ENCODE results near the gene FGA. TPM values are rescaled to one million over a fixed set of nuclear protein-coding genes. Genes with fewer than 3 reads are reported as not detected.
A peak's percentile ranks its signal among the peaks of the same experiment; 100 is the strongest.

Gene FGA
- total and polyA plus RNA-seq, 10 of the 15 experiments (the other 5 are each of a cell fraction or from before 2014, with no cell fraction given): 3.6 TPM; not detected in 9

DNA sequence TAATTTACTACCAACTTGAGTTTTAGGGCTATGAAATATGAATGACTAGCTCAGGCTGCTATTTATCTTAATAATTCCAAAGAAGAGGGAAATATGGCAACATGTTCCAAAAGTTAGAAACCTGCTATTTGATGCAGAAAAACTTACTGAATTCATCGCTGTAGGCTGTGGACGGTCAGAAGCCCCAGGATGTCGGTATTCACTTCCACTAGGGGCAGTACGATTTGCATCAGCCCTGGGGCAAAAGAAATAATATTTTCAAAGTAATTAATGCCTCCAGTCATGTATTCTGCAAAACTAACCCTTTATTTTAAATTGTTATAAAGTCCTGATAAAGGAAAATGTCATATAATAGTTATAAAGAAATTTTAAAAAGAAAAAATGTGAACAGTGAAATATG is 44.9 kb downstream of the FGA start:
- BruUV-seq (replicated peaks): no TSS peak
- no peak overlapping the region for H3K4me2 ChIP-seq (ENCODE audit: control insufficient read depth, insufficient read depth)
- ChIA-PET RAD21 (ENCODE audit: unreplicated experiment) (no interaction called here), POLR2A (no interaction called here), SMC1A (ENCODE audit: uncharacterized antibody, unreplicated experiment) (interaction anchor here (1.4 to 1.5 kb wide), 2 partner anchors 9 to 13 kb away, joined by 3 to 4 read pairs; no protein-coding TSS in a partner anchor), CTCF (interaction anchor here (0.7 to 18.3 kb wide), 3 partner anchors 13 to 73 kb away, joined by 3 to 796 read pairs (median 15); partner anchors contain the start of gene FGG)
- no peak for TF ChIP-seq RCOR1 (conservative IDR thresholded peaks at IDR 0.05; ENCODE audit: low read depth, low read length)
- TF ChIP-seq, protein P1, sequence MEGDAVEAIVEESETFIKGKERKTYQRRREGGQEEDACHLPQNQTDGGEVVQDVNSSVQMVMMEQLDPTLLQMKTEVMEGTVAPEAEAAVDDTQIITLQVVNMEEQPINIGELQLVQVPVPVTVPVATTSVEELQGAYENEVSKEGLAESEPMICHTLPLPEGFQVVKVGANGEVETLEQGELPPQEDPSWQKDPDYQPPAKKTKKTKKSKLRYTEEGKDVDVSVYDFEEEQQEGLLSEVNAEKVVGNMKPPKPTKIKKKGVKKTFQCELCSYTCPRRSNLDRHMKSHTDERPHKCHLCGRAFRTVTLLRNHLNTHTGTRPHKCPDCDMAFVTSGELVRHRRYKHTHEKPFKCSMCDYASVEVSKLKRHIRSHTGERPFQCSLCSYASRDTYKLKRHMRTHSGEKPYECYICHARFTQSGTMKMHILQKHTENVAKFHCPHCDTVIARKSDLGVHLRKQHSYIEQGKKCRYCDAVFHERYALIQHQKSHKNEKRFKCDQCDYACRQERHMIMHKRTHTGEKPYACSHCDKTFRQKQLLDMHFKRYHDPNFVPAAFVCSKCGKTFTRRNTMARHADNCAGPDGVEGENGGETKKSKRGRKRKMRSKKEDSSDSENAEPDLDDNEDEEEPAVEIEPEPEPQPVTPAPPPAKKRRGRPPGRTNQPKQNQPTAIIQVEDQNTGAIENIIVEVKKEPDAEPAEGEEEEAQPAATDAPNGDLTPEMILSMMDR (IDR thresholded peaks at IDR 0.05 in 2 of 3, conservative IDR thresholded peaks at IDR 0.05 in 1 of 3; ENCODE audit: control insufficient read depth in 2 of 3, extremely low read depth in 1 of 3, insufficient read depth in 1 of 3, low read depth in 3 of 3, low read length in 3 of 3): peak in 1 of 3 experiments; percentile 6; a peak in 1 of 6 replicates
- TF ChIP-seq, protein P2, sequence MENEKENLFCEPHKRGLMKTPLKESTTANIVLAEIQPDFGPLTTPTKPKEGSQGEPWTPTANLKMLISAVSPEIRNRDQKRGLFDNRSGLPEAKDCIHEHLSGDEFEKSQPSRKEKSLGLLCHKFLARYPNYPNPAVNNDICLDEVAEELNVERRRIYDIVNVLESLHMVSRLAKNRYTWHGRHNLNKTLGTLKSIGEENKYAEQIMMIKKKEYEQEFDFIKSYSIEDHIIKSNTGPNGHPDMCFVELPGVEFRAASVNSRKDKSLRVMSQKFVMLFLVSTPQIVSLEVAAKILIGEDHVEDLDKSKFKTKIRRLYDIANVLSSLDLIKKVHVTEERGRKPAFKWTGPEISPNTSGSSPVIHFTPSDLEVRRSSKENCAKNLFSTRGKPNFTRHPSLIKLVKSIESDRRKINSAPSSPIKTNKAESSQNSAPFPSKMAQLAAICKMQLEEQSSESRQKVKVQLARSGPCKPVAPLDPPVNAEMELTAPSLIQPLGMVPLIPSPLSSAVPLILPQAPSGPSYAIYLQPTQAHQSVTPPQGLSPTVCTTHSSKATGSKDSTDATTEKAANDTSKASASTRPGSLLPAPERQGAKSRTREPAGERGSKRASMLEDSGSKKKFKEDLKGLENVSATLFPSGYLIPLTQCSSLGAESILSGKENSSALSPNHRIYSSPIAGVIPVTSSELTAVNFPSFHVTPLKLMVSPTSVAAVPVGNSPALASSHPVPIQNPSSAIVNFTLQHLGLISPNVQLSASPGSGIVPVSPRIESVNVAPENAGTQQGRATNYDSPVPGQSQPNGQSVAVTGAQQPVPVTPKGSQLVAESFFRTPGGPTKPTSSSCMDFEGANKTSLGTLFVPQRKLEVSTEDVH (IDR thresholded peaks at IDR 0.05; ENCODE audit: low read depth, partially characterized antibody): no peak
- TF ChIP-seq, protein P3, sequence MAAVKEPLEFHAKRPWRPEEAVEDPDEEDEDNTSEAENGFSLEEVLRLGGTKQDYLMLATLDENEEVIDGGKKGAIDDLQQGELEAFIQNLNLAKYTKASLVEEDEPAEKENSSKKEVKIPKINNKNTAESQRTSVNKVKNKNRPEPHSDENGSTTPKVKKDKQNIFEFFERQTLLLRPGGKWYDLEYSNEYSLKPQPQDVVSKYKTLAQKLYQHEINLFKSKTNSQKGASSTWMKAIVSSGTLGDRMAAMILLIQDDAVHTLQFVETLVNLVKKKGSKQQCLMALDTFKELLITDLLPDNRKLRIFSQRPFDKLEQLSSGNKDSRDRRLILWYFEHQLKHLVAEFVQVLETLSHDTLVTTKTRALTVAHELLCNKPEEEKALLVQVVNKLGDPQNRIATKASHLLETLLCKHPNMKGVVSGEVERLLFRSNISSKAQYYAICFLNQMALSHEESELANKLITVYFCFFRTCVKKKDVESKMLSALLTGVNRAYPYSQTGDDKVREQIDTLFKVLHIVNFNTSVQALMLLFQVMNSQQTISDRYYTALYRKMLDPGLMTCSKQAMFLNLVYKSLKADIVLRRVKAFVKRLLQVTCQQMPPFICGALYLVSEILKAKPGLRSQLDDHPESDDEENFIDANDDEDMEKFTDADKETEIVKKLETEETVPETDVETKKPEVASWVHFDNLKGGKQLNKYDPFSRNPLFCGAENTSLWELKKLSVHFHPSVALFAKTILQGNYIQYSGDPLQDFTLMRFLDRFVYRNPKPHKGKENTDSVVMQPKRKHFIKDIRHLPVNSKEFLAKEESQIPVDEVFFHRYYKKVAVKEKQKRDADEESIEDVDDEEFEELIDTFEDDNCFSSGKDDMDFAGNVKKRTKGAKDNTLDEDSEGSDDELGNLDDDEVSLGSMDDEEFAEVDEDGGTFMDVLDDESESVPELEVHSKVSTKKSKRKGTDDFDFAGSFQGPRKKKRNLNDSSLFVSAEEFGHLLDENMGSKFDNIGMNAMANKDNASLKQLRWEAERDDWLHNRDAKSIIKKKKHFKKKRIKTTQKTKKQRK (IDR thresholded peaks at IDR 0.05; ENCODE audit: low read depth, low read length): no peak
- H3K9ac ChIP-seq (ENCODE audit: control insufficient read depth, insufficient read depth, low read length): no peak overlapping the region
- WGBS (ENCODE audit: insufficient coverage, insufficient replicate concordance, low lambda C conversion rate, missing lambda C conversion rate): 96% methylated on average over 4 of the region's 4 CpGs
- H2AFZ ChIP-seq (ENCODE audit: control insufficient read depth, low read depth, low read length): no peak overlapping the region
- H3K4me1 ChIP-seq (ENCODE audit: control insufficient read depth, insufficient read depth, low read length): peaks cover 3% of the 10 kb centered on the region; the same call in 1 of the 2 replicates
- DNase-seq (ENCODE audit: low read depth, low spot score) (no peak), ATAC-seq (no peak), FAIRE-seq (no peak)
- no peak overlapping the region for H3K27ac ChIP-seq (ENCODE audit: control insufficient read depth, insufficient read depth)
- H3K4me3 ChIP-seq: no peak overlapping the region
- no peaks in the 10 kb centered on the region for H3K9me3 ChIP-seq (replicated peaks; ENCODE audit: control insufficient read depth, insufficient read depth, low read length)
- H3K79me2 ChIP-seq (ENCODE audit: control insufficient read depth, insufficient read depth, low read length): peaks cover 22% of the 10 kb centered on the region
- no peaks in the 10 kb centered on the region for H3K27me3 ChIP-seq (replicated peaks in 1 of 2; ENCODE audit: control insufficient read depth in 2 of 2, insufficient read depth in 2 of 2, low read length in 1 of 2)
- intact Hi-C loops (cut with micrococcal nuclease; ENCODE audit: unreplicated experiment): no loop called here
- no peaks in the 10 kb centered on the region for H4K20me1 ChIP-seq (ENCODE audit: control insufficient read depth, insufficient read depth)
- peaks cover 0 to 33% of the 10 kb centered on the region in 2 experiments; a peak in 2 of 4 replicates for H3K36me3 ChIP-seq (ENCODE audit: control insufficient read depth in 2 of 2, insufficient read depth in 2 of 2, low read length in 1 of 2)
- in situ Hi-C loops (cut with MboI): no loop called here

Data from GM12878 (cell line).